ENCODE measurements around the gene SLX4IP.

Gene SLX4IP

DNA sequence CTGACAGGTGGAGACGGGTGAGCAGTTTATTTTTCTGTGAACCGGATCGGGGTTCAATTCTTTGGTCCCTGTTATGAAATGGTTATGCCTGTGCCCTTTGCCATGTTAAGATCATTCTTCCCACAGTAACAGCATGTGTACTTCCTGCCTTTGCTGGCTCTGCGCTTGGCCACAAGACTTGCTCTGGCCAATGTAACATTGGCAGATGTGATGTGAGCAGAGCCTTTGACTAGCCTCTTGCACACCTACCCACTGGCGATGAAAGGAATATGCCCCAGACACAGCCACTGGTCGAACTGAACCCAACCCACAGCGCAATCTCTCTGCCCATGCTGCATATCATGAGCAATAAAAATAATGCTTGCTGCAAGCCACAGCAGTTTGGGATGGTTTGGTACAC is 206.8 kb downstream of the SLX4IP start:
- Histone ChIP-seq H3K27ac (no peak overlapping the region), H3K4me1 (peaks cover 29% of the 10 kb centered on the region), H3K4me2 (ENCODE audit: low read length) (no peak overlapping the region), H3K36me3 (ENCODE audit: control insufficient read depth, insufficient read depth, low read length) (no peaks in the 10 kb centered on the region), H3K4me3 (ENCODE audit: low read depth, low read length) (no peak overlapping the region), H3K9ac (no peak overlapping the region), H3K79me2 (no peaks in the 10 kb centered on the region), H2AFZ (no peak overlapping the region), H3K9me3 (ENCODE audit: control insufficient read depth, low read length) (no peaks in the 10 kb centered on the region), H3K27me3 (ENCODE audit: control insufficient read depth, insufficient read depth, low read length) (no peaks in the 10 kb centered on the region)
- TF ChIP-seq, protein P1, sequence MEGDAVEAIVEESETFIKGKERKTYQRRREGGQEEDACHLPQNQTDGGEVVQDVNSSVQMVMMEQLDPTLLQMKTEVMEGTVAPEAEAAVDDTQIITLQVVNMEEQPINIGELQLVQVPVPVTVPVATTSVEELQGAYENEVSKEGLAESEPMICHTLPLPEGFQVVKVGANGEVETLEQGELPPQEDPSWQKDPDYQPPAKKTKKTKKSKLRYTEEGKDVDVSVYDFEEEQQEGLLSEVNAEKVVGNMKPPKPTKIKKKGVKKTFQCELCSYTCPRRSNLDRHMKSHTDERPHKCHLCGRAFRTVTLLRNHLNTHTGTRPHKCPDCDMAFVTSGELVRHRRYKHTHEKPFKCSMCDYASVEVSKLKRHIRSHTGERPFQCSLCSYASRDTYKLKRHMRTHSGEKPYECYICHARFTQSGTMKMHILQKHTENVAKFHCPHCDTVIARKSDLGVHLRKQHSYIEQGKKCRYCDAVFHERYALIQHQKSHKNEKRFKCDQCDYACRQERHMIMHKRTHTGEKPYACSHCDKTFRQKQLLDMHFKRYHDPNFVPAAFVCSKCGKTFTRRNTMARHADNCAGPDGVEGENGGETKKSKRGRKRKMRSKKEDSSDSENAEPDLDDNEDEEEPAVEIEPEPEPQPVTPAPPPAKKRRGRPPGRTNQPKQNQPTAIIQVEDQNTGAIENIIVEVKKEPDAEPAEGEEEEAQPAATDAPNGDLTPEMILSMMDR (IDR thresholded peaks at IDR 0.05): no peak

- no peaks in the 10 kb centered on the region for H3K79me2 ChIP-seq
- H2AFZ ChIP-seq: no peak overlapping the region
- H3K4me1 ChIP-seq: peaks cover 29% of the 10 kb centered on the region
- H3K36me3 ChIP-seq (ENCODE audit: control insufficient read depth, insufficient read depth, low read length): no peaks in the 10 kb centered on the region
- H3K9ac ChIP-seq: no peak overlapping the region
- H3K4me2 ChIP-seq (ENCODE audit: low read length): no peak overlapping the region
- H3K27ac ChIP-seq: peak overlapping the region; percentile 3
- no peaks in the 10 kb centered on the region for H3K9me3 ChIP-seq (ENCODE audit: control insufficient read depth, low read length)
- H3K27me3 ChIP-seq (ENCODE audit: control insufficient read depth, insufficient read depth, low read length): no peaks in the 10 kb centered on the region
- H3K4me3 ChIP-seq (ENCODE audit: low read depth, low read length): no peak overlapping the region
- TF ChIP-seq, protein P1 (IDR thresholded peaks at IDR 0.05): no peak
Observed at GRCh38 chr20:10642856-10643559, 207.9 kb downstream of the SLX4IP start.

DNA sequence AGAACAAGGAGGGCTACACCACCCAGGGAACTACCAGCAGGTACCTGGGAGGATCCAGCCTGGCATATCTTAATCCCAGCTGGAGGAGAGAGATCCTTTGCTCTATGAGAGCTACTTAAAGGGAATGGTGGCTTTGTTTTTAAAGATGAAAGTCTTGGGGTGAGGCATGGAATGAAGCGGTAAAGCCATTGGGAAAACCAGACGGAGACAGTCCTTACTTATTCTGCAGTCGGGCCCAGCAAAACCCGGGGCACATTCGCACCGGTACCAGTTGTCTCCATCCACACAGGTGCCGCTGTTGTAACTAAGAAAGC is 208.4 kb downstream of the SLX4IP start:
- H3K4me2 ChIP-seq (ENCODE audit: low read length): no peak overlapping the region
- H3K4me1 ChIP-seq: peaks cover 29% of the 10 kb centered on the region
- peak overlapping the region; percentile 3 for H3K27ac ChIP-seq
- H3K4me3 ChIP-seq (ENCODE audit: low read depth, low read length): no peak overlapping the region
- no peak overlapping the region for H3K9ac ChIP-seq
- no peaks in the 10 kb centered on the region for H3K36me3 ChIP-seq (ENCODE audit: control insufficient read depth, insufficient read depth, low read length)
- H3K9me3 ChIP-seq (ENCODE audit: control insufficient read depth, low read length): no peaks in the 10 kb centered on the region
- H3K79me2 ChIP-seq: no peaks in the 10 kb centered on the region
- TF ChIP-seq, protein P1 (IDR thresholded peaks at IDR 0.05): no peak
- no peak overlapping the region for H2AFZ ChIP-seq
- H3K27me3 ChIP-seq (ENCODE audit: control insufficient read depth, insufficient read depth, low read length): no peaks in the 10 kb centered on the region

- Histone ChIP-seq H3K9ac (no peak overlapping the region), H3K79me2 (peaks cover under 1% of the 10 kb centered on the region), H3K27me3 (ENCODE audit: control insufficient read depth, insufficient read depth, low read length) (no peaks in the 10 kb centered on the region), H3K36me3 (ENCODE audit: control insufficient read depth, insufficient read depth, low read length) (no peaks in the 10 kb centered on the region), H3K27ac (peak overlapping the region; percentile 39), H3K4me2 (ENCODE audit: low read length) (no peak overlapping the region), H3K9me3 (ENCODE audit: control insufficient read depth, low read length) (no peaks in the 10 kb centered on the region), H3K4me1 (peaks cover 26% of the 10 kb centered on the region), H3K4me3 (ENCODE audit: low read depth, low read length) (no peak overlapping the region), H2AFZ (no peak overlapping the region)
- TF ChIP-seq, protein P1 (IDR thresholded peaks at IDR 0.05): no peak
Observed at GRCh38 chr20:10644458-10645204, 209.5 kb downstream of the SLX4IP start.
